Stimulated activated CD4-positive, alpha-beta T cell treated with anti-CD3 and anti-CD28 coated beads, TNF-alpha, amount 100 ng/mL, for 4 hours (primary cell): ENCODE results near the gene ZNF547.

Source experiments
- DNase-seq, 3 experiments: peaks; one replicate each; pipeline ENCODE4 v3.0.0-alpha.2; 2020; ENCODE audit warnings: low read depth in 3 of 3

ZNF547 gene

GRCh38 chr19:57362997-57363687, at the start of gene ZNF547, which contains the start of gene TRAPPC2B:
Gene ZNF547 (plus strand): TSS chr19:57363551. CDS start chr19:57368556, 5,005 bp downstream.
Gene TRAPPC2B (plus strand): TSS chr19:57363551. CDS start chr19:57364834, 1,283 bp downstream.
- peak; percentile 94 to 98 (median 97) for DNase-seq

- no peak for DNase-seq
These were observed 49.2 kb upstream of the ZNF547 start for GRCh38 chr19:57314146-57314545.

GRCh38 chr19:57317503-57317902, 45.8 kb upstream of the ZNF547 start:
- DNase-seq, result no peak

GRCh38 chr19:57319869-57320179, 43.5 kb upstream of the ZNF547 start:
- no peak for DNase-seq

- peak; percentile 81 to 89 (median 83) for DNase-seq
These were observed 42.9 kb upstream of the ZNF547 start, which contains the start of gene ZNF543 for GRCh38 chr19:57320180-57321084. Gene ZNF543 (plus strand): TSS chr19:57320472. CDS start chr19:57320854, 382 bp downstream.

GRCh38 chr19:57321116-57321515, 42.2 kb upstream of the ZNF547 start:
- DNase-seq, result no peak

- no peak for DNase-seq
These were observed 41.6 kb upstream of the ZNF547 start for GRCh38 chr19:57321751-57322150.

GRCh38 chr19:57324992-57325391, 38.4 kb upstream of the ZNF547 start:
- DNase-seq, result no peak

GRCh38 chr19:57327993-57328392, 35.4 kb upstream of the ZNF547 start:
- DNase-seq, result no peak

- no peak for DNase-seq
These were observed 29.2 kb upstream of the ZNF547 start for GRCh38 chr19:57334191-57334590.

GRCh38 chr19:57338877-57339276, 24.5 kb upstream of the ZNF547 start:
- DNase-seq, result no peak

- no peak for DNase-seq
These were observed 20.8 kb upstream of the ZNF547 start for GRCh38 chr19:57342582-57342981.

GRCh38 chr19:57348136-57348535, 15.2 kb upstream of the ZNF547 start:
- no peak for DNase-seq

GRCh38 chr19:57350877-57351805, 12.2 kb upstream of the ZNF547 start, which contains the start of gene ZNF304:
Gene ZNF304 (plus strand): TSS chr19:57351271. CDS start chr19:57351665, 394 bp downstream.
- peak; percentile 45 to 69 (median 67) for DNase-seq

GRCh38 chr19:57351867-57352266, 11.5 kb upstream of the ZNF547 start:
- no peak for DNase-seq

- DNase-seq, result no peak
These were observed 7.4 kb upstream of the ZNF547 start for GRCh38 chr19:57355916-57356315.

- DNase-seq, result no peak
These were observed 5.9 kb upstream of the ZNF547 start for GRCh38 chr19:57357406-57357805.

GRCh38 chr19:57359300-57359699, 4.1 kb upstream of the ZNF547 start:
- DNase-seq, result no peak

GRCh38 chr19:57362419-57362818, 932 bp upstream of the ZNF547 start:
- no peak for DNase-seq

GRCh38 chr19:57363688-57364181, 384 bp downstream of the ZNF547 start:
- DNase-seq, result no peak

GRCh38 chr19:57366776-57367175, 3.4 kb downstream of the ZNF547 start:
- DNase-seq, result no peak
